Kidney glomerular epithelial cell (primary cell): ENCODE data around the gene TNIP1.
A peak's percentile ranks its signal among the peaks of the same experiment; 100 is the strongest.

ENCODE experiments used
- DNase-seq: peaks from one replicate; lab custom pipeline; 2025; lab: John Stamatoyannopoulos, UW

TNIP1 gene, protein sequence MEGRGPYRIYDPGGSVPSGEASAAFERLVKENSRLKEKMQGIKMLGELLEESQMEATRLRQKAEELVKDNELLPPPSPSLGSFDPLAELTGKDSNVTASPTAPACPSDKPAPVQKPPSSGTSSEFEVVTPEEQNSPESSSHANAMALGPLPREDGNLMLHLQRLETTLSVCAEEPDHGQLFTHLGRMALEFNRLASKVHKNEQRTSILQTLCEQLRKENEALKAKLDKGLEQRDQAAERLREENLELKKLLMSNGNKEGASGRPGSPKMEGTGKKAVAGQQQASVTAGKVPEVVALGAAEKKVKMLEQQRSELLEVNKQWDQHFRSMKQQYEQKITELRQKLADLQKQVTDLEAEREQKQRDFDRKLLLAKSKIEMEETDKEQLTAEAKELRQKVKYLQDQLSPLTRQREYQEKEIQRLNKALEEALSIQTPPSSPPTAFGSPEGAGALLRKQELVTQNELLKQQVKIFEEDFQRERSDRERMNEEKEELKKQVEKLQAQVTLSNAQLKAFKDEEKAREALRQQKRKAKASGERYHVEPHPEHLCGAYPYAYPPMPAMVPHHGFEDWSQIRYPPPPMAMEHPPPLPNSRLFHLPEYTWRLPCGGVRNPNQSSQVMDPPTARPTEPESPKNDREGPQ

DNA sequence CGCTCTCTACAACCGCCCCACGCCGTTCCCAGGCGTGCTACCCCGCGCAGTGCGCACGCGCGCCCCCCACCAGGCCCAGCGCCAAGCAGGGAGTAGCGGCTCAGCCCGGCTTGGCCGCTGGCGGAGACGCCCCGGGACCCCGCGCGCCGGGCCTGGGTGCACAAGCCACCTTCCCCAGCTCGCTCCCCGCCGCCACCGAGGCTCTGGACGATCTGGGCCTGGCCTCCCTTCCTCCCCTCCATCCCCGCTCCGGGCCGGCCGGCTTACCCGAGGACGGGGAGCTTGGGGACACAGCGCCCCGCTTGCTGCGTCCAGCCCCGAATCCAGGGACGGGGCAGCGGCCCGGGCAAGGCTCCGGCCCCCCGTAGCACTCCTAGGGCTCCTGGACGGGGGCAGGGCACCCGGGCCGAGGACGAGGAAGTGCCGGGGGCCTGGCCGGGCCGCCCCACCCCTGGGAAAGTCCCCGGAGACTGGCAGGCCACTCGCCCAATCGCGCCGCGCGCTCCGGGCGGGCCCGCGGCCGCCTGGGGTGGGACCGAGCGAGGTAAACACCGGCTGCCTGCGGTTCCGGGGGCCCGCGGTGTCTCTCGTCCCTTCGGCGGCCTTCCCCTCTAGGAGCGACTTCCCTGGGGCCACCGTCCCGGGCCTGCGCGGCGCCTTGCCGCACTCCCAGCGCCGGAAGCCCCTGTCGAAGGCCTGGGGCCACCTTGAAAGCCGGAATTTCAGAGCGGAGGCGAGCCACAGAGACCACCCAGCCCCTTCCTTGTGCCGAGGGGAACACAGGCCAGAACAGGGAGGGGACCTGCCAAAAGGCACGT is at the start of gene TNIP1:
TNIP1 (minus strand) TSS at position 422 of the 818 bp plus-strand sequence. CDS start 15,939 bp downstream, outside the sequence.
- peak; percentile 74 for DNase-seq

DNA sequence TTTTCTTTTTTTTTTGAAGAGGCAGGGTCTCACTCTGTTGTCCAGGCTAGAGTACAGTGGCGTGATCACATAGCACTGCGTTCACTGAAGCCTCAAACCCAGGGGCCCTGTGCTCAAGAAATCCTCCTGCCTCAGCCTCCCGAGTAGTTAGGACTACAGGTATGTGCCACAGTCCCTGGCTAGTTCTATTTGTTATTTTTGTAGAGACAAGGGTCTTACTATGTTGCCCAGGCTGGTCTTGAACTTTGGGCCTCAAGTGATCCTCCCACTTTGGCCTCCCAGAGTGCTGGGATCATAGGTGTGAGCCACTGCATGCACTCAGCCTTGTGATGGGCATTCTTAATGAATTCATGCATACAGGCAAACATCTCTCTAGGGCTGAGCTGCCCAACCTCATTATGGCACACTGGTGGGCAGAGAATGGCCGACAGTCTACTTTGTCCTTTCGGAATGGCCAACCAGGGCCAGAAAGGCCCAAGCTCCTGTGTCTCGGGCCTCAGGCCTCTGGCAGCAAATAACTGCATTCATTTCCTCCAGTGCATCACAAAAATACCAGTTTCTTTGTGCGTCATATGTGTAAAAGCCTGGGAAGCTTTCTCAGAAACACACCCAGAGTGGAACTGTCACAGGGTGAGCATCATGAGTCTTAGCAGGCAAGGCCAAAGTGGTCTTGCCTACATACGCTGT is 49.5 kb upstream of the TNIP1 start:
- DNase-seq = no peak

DNA sequence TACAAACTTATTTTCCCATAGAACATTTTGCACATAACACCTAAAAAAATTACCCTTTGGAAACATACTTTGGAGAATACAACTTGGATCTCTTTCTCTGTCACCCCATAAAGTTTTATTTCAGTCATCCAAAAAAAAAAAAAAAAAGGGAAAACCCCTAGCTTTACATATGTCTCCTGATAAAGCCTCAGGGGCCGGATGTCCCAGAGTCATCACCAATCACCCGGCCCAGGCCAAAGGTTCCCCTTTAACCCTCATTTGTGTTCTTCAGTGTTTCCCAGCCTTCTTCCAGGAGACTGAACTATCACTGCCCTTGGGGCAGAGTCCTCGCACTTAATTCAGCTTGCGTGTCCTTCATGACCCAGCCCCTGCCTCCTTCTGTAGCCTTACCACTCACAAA is 48.0 kb upstream of the TNIP1 start:
- no peak for DNase-seq

DNA sequence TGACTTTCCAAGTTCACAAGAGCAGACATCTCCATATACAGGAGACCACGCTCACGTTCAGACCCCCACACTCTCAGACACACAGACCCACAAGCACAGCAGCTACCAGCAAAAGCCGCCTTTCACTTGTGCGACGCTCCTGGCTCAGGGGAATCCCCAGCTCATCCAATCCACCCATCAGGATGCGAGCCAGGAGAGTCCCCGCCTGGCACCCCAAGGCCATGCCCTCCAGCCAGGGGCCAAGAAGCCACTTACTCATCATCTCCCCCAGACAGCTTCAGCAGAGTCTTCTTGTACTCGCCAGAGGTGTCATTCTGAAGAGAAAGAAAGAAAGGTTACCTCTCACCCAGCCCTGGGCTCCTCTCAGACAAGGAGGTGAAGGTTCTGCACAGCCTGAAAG is 47.1 kb upstream of the TNIP1 start:
- DNase-seq = no peak

DNA sequence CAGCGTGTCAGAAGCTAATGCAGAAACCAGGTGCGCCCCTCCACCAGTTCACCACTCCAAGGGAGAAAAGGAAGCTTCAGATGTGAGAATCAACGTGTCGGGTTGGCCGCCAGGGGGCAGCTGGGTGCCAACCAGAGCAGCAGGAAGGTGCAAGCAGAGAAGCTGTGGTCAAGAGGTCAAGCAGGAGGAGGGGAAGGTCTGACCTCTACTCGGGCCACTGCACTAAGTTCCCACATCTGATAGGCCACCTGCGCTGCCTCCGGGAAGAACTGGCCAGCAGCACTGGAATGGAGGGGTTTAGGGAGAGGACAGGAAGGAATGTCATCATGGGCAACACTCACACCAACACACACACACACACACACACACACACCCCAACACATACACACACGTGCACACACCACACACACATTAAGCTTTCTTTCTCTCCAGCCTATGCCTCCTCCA is 45.4 kb upstream of the TNIP1 start:
- peak; percentile 41 for DNase-seq

DNA sequence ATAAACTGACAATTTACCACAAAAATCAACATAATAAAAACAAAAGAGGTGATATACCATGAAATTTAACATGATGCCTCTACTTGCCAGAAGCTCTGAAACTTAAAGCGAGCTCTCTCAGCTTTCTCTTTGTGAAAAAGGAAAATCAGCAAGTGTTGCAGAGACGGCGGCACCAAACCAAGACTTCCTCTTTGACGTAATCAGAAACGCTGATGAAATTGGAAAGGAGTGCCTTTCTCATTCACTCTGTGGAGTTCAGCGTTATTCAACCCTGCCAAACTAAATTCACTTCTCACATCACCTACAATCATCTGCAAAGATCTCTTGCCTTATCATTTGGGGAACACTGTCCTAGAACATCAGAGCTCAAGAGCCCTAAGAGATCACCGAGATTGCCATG is 44.6 kb upstream of the TNIP1 start:
- DNase-seq = no peak

DNA sequence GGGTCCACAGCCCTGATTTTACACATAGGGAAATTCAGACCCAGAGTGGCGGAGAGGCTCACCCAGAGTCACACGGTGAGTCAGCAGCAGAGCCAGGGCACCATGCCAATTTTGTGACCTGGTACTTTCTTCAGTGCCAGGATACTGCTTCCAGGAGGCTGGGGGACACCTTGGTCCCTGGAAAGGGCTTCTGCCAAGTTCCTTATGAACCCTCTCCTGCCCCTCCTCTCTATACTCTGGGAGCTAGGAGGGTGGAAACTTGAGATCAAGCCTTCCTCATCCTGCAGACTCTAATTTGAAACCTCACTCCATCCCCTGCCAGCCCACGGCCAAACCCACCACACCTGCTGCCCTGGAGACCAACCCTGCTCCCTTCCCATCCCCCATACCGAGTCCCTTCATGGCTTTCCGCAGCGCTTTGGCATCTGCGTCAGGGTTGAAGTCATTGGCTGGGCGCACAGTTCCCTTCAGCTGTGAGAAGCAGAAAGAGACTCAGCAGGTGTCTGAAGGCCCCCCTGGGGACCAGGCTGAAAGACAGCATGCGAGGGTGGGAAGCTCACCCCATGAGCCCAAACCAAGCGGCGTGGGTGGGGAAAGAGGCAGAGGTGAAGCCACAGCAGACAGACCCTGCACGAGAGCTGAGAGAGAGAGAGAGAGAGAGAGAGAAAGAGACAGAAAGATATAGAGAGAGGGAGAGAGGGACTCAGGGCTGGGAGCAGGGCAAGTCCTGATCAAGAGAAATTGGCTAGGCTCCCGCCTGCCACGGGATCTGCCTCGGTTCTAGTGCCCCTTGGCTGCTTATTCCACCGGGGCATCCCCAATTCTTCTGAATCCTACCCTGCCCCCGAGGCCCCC is 43.3 kb upstream of the TNIP1 start:
- DNase-seq = no peak

DNA sequence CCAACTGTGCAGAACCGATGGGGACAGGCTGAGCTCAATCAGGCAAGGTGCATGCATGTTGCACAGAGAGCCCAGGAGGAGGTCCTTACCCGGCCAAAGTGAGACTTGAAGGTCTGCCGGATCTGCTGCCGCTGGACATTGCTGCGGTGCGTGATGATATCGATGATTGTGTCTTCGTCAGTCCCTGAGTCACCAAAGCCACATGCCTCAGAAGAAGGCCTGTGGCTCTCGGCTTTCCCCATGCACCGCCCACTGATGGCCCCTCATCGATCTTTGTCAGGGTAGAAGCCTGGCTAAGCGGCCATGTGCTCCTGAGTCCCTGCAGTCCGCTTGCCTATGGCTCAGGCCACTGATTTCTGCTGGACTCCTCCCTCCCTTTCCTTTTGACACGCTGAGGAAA is 42.0 kb upstream of the TNIP1 start:
- DNase-seq = no peak

DNA sequence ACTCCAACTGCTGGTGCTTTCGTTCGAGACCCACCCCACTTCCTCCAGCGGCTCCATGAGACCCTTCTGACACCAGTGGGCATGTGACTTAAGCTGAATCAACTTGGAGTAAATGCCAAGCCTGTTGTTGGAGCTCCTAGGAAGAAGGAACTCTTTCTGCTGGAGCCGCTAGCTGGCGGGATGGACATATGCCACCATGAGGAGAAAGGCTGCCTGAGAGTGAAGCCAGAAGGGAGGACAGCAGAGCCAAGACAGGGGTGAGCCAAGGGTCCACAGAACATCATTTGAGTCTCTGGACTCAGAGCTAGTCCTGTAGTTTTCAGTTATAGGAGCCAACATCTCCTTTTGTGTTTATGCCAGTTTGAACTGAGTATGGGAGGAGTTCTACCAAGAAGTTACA is 40.8 kb upstream of the TNIP1 start:
- no peak for DNase-seq

DNA sequence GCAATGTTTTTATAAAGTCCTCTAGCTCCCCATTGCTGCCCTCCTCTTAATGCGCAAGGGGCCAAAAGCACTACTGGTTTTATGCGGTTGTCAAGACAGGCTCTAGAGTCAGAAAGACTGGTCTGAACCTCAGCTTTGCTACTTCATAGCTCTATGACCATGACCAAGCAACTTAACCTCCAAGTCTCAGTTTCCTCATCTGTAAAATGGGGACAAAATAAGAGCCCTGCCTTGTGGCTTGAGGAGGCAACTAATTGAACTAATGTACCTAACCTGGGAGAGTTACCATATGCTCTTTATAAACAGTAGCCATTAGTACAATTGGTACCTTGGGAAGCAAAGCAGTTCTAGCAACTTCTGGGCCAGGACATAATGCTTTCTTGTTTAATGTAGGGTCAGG is 40.3 kb upstream of the TNIP1 start:
- no peak for DNase-seq

DNA sequence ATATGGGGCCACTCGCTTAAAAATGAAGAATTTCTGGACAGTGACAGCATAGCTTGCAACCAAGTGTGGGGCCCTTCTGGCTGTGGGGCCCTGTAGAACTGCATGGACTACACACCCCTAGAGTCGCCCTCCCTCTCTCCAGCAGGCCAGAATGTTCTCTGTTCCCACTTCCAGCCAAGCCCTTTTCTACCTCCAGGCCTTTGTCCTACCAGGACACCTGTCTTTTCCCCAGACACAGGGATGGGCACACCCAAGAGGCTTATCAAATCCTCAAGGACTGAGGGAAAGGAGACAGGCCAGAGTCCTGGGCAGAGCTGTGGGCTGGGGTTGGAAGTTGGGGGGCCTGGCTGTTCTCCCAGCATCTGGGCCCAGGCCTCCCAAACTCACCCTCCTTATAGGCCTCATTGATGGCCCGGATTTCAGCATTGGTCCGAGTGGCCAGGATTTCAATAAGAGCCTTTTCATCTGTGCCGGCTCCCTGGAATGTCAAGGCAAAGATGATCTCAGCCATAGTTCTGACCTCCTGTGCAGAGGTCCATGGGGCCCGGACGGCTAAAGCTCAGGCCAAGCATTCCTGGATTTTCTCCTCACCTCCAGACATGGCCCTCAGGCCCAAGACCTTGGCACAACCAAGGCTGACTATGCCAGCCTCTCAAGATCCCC is 38.2 kb upstream of the TNIP1 start:
- DNase-seq = no peak

DNA sequence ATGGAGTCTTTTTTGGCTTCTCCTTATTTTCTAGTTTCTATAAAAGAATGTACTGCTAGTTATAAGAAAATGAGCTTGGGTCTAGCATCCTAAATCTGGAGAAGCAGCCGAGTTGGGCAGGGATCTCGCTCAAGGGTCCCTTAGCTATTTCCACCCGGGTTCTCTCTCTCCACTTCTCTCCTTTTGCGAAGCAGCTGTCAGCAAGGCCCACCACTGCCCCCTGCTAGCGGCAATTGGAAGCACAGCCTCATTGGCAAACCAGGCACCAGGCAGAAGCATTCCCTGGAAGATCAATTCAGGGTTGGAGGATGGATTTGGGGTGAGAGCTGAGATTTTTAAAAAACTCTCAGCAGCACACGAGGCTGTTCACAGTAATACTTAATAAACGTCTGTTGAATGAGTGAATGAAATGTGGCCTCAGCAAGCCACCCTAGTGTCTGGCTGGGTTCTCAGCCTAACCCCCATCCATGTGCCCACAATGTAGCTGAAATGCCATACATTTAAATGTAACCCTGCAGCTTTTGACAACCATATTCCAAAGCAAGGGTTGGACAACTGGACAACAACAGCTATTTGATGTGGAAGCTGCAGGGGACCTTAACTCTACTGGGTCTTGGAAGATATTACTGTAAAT is 34.6 kb upstream of the TNIP1 start:
- DNase-seq = peak; percentile 51

DNA sequence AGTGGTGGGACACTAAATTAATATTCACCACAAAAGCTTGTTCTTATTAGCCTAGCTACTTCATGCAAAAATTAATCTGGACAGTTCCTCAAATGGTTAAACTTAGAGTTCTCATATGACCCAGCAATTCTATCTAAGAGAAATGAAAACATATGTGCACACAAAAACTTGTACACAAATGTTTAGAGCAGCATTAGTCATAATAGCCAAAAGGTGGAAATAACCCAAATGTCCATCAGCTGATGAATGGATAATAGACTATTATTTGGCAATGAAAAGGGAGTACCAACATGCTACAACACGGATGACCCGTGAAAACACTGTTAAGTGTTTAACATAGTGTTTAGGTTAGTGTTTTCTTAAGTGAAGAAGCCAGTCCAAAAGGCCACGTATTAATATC is 32.8 kb upstream of the TNIP1 start:
- DNase-seq = no peak

DNA sequence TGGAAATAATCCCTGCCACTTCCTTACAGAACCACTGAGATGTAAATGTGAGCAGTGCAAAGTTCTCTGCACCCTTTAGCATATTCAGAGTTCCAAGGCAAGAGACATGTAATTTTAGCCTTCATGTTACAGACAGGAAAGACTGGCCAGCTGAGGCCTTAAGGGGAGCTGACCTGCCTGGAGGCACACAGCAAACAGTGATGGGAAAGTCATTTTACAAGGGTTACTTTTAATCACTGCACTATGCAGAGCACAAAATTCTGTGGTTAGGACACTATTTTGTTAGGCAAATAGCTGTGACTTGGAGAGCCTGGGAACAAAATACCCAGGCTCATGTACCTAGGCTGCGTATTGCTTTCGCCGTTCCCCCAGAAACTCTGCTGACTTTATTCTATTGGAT is 30.2 kb upstream of the TNIP1 start:
- DNase-seq = no peak

DNA sequence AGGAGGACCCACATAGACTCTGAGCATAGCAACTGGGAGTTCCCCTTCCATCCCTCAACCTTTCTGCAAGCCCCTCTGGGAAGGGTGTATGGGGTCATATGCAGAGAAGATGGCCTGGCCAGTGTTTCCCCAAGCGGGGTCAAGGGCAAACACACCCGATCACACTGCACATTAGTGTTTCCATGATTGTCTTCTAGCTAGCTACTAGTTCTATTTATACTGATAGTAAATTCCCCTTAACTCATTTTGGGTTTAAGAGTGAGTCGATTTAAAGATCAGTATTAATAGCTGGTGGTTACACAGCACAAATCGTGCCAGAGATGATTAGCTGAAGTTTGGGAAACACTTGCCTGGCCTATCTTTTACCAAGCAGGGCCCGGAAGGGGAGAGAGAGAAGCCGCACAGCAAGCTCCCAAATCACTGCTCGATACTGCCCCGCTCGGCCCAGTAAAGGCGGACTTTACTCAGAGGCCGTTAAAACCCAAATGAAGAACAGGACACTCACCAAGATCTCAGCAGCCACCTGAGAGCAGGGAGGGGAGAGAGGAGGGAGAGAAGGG is 29.4 kb upstream of the TNIP1 start:
- no peak for DNase-seq

DNA sequence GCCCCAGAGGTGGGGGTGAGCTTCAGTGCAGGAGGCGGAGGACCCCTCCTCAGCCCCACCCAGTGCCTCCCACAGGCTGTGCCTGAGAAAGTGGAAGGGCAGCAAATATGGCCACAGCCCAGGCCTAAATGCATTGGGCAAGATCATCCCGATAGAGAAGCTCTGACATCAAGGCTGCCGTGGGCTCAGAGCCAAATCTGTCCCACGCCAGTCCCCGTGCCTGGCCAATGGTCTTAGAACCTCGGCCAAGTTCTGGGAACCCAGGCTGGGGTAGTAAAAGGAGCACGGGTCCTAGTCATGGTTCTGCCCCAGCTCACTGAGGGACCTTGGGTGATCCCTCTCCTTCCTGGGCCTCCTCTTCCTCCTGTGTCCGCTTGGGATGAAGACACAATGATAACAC is 27.7 kb upstream of the TNIP1 start:
- DNase-seq = no peak

DNA sequence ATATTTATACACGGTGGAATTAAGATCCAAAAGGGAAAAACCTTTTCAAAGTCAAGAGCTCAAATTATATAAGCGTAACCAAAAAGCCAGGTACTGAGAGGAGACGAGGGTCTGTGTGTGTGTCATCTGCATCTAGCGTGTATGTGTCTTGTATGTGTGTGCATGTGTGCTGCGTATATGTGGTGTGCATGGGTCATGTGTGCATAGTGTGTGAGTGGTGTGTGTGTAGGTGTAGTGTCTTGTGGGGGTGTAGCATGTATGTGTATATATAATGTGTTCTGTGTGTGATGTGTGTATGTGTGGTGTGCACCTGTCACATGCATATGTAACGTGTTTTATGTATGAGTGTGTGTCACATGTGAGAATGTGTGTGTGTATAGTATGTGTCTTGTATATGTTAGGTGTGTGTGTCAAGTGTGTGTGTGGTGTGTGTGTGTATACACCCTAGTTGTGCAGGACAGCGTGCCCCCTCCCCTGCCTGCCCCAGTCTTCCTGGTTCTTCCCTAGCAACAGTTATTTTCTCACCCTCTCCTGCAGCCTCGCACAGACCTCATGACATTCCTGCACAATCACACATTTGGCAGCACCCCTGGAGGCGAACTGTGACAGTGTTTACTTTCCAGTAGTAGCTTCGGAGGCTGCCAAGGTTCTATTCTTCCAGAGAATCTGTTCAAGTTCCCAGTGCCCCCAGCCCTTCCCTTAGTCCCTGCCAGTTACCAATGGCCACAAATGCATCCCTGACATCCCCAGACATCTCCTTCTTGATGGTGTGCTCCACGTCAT is 27.1 kb upstream of the TNIP1 start:
- DNase-seq = no peak

DNA sequence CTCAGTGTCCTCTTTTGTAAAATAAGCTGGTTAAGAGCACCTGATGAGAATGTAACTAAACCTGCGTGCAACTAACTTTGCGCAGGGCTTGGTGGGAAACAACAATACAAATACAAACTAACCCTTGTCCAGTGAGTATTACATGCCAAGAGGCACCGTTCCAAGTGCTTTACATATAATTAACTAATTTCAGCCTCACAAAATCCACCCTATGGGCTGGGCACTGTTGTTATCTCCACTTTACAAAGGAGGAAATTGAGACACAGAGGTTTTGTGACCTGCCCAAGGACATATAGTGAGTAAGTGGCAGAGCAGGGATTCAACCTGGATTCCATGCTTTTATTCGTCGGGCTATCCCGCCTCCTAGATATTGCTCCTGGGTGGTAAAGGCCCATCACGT is 26.2 kb upstream of the TNIP1 start:
- no peak for DNase-seq

DNA sequence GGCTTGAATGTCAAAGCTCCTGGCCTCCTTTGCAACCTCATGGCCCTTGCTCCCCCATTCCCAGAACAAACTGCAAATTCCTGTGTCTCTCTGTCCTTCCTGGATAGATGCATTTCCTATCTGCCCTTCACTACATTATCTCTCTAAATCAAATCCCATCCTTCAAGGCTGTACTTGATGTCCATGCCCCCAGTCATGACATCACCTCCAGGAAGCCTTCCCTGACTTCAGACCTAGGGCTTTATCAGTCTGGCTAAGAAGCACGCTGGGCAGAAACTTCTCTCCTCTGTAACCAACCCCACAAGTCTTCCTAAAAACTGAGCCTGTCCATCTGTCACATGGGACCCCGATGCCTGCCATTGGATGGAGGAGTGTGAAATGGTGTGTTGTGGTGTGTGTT is 25.7 kb upstream of the TNIP1 start:
- DNase-seq = no peak
